Smooth muscle cell (in vitro differentiated cells): Measurements from ENCODE around the gene HPN. TPM values are rescaled to one million over a fixed set of nuclear protein-coding genes. Genes with fewer than 3 reads are reported as not detected.
"Not testable (repeated sequence)": the region's sequence is repeated elsewhere in the genome, so short reads cannot be mapped to it uniquely, and the experiment has no call there.

Experiments used
- DNase-seq: peaks from one replicate; lab custom pipeline; 2025; ENCODE audit not compliant: unreplicated experiment; lab: John Stamatoyannopoulos, UW
- H2AFZ ChIP-seq: fragments of 200-600 bp; sonication (generic); 2 replicates; pipeline ENCODE4 v1.6.0; 2016; ENCODE audit warnings: antibody characterized with exemption, low read depth, mild to moderate bottlenecking
- H3F3A ChIP-seq: fragments of 200-600 bp; sonication (generic); 2 replicates; pipeline ENCODE4 v1.6.0; 2017; ENCODE audit warnings: antibody characterized with exemption, low read depth
- H3K27ac ChIP-seq: fragments of 200-600 bp; sonication (generic); 2 replicates; pipeline ENCODE4 v1.5.1; 2016; ENCODE audit warnings: low read depth, mild to moderate bottlenecking
- H3K27me3 ChIP-seq: fragments of 200-600 bp; sonication (generic); 2 replicates; pipeline ENCODE4 v1.6.1; 2016; ENCODE audit warnings: low read depth, mild to moderate bottlenecking
- H3K36me3 ChIP-seq: fragments of 200-600 bp; sonication (generic); 2 replicates; pipeline ENCODE4 v1.5.1; 2016; ENCODE audit warnings: low read depth
- H3K4me1 ChIP-seq: fragments of 200-600 bp; sonication (generic); 2 replicates; pipeline ENCODE4 v1.5.1; 2016; ENCODE audit warnings: low read depth
- H3K4me2 ChIP-seq: fragments of 200-600 bp; sonication (generic); 2 replicates; pipeline ENCODE4 v1.6.0; 2016; ENCODE audit warnings: mild to moderate bottlenecking
- H3K4me3 ChIP-seq: fragments of 200-600 bp; sonication (generic); 2 replicates; pipeline ENCODE4 v1.5.1; 2016; ENCODE audit warnings: mild to moderate bottlenecking
- H3K79me2 ChIP-seq: fragments of 200-600 bp; sonication (generic); 2 replicates; pipeline ENCODE4 v1.6.0; 2016; ENCODE audit warnings: low read depth, mild to moderate bottlenecking
- H3K9ac ChIP-seq: fragments of 200-600 bp; sonication (generic); 2 replicates; pipeline ENCODE4 v1.6.0; 2016; ENCODE audit warnings: low read depth
- H3K9me3 ChIP-seq: fragments of 200-600 bp; sonication (generic); replicated peaks from 2 replicates; pipeline ENCODE4 v1.5.1; 2016; ENCODE audit warnings: low read depth
- H4K20me1 ChIP-seq: fragments of 200-600 bp; sonication (generic); 2 replicates; pipeline ENCODE4 v1.6.0; 2016; ENCODE audit warnings: low read depth
- WGBS: methylation state at CpG from one replicate; pipeline ENCODE4 v1.1.7; 2016; ENCODE audit warnings: low lambda C conversion rate; 5-methylcytosine and 5-hydroxymethylcytosine counted together
- polyA plus RNA-seq: library from polyadenylated mRNA; unstranded; fragments of >200 nt; fragmentation: Nextera tagmentation; extraction: Ambion mirVana; gene quantifications from 2 replicates; pipeline ENCODE4 v1.2.1, GENCODE V29; 2016
- total RNA-seq: library from RNA; depleted of rRNA; stranded (reverse); fragments of >200 nt; gene quantifications from 2 replicates; pipeline ENCODE4 v1.2.3, GENCODE V29; 2014
- TF ChIP-seq, protein P1 (sequence below): fragments of 200-600 bp; sonication (generic); IDR thresholded peaks from 2 replicates; pipeline ENCODE4 v1.5.1; 2017; ENCODE audit warnings: borderline replicate concordance, mild to moderate bottlenecking, antibody characterized with exemption; ENCODE audit not compliant: insufficient read depth, poor library complexity, severe bottlenecking

Gene HPN
- total and polyA plus RNA-seq, 2 experiments from 2014 or later = 1.3 to 4.1 TPM

DNA sequence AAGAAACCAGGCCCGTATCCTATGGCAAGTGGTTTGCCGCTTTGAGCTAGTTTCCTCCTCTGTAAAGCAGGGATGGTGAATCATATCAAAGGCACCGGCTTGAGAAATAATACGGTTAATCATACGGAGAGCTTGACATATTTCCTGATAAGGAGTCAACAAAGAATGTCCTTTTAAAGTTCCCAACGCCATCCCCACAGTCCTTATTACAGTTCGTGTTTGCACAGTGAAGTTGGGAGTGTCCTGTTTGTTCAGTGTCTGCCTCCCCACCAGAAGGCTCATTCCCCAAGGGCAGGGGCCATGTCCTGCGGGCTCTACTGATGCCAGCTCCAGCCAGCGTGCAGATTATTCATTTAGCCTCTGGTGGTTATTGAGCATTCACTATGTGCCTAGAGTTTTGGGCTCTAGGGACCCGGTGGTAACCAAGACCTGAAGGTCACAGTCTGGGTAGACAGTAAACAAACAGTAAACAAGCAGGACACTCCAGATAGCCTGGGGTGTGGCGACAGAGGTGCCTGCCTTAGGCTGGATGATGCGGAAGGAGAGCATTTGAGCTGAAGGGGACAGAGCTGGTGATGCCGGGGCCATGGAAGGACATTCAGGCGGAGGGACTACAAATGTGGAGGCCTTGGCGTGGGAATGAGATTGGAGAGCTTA, 35.1 kb upstream of the HPN start:
- DNase-seq = no peak
- no peak overlapping the region for H3K4me2 ChIP-seq
- H3K4me3 ChIP-seq = no peak overlapping the region
- 76% methylated on average over 15 of the region's 15 CpGs for WGBS
- H3K79me2 ChIP-seq = peaks cover 55% of the 10 kb centered on the region
- peak overlapping the region; percentile 1 for H3K27ac ChIP-seq
- H4K20me1 ChIP-seq = peaks cover 84% of the 10 kb centered on the region
- H3K9ac ChIP-seq = no peak overlapping the region
- H3F3A ChIP-seq = no peaks in the 10 kb centered on the region
- H3K4me1 ChIP-seq = peaks cover 7% of the 10 kb centered on the region
- H3K36me3 ChIP-seq = no peaks in the 10 kb centered on the region
- no peaks in the 10 kb centered on the region for H3K9me3 ChIP-seq
- H2AFZ ChIP-seq = no peak overlapping the region
- TF ChIP-seq, protein P1, sequence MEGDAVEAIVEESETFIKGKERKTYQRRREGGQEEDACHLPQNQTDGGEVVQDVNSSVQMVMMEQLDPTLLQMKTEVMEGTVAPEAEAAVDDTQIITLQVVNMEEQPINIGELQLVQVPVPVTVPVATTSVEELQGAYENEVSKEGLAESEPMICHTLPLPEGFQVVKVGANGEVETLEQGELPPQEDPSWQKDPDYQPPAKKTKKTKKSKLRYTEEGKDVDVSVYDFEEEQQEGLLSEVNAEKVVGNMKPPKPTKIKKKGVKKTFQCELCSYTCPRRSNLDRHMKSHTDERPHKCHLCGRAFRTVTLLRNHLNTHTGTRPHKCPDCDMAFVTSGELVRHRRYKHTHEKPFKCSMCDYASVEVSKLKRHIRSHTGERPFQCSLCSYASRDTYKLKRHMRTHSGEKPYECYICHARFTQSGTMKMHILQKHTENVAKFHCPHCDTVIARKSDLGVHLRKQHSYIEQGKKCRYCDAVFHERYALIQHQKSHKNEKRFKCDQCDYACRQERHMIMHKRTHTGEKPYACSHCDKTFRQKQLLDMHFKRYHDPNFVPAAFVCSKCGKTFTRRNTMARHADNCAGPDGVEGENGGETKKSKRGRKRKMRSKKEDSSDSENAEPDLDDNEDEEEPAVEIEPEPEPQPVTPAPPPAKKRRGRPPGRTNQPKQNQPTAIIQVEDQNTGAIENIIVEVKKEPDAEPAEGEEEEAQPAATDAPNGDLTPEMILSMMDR = no peak
- H3K27me3 ChIP-seq = no peaks in the 10 kb centered on the region

DNA sequence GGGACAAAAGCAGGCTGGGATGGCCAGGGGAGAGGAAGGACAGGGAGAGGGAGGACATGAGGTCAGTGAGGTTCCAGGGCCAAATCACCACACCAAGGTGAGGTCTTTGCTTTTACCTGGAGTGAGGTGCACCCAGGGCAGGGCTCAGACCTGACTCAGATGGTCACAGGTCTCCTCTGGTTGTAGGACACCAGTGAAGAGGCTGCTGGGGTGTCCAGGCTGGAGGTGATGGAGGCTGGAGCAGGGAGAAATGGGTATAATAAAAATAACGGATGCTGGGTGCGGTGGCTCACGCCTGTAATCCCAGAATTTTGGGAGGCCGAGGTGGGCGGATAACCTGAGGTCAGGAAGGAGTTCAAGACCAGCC, 34.5 kb upstream of the HPN start:
- DNase-seq = no peak
- no peak overlapping the region for H3K4me3 ChIP-seq
- H3K36me3 ChIP-seq = no peaks in the 10 kb centered on the region
- H3K9ac ChIP-seq = no peak overlapping the region
- H3K27ac ChIP-seq = no peak overlapping the region
- no peaks in the 10 kb centered on the region for H3F3A ChIP-seq
- peaks cover 50% of the 10 kb centered on the region for H3K79me2 ChIP-seq
- peaks cover 78% of the 10 kb centered on the region for H4K20me1 ChIP-seq
- H3K4me1 ChIP-seq = peaks cover 2% of the 10 kb centered on the region
- 99% methylated on average over 5 of the region's 5 CpGs for WGBS
- no peaks in the 10 kb centered on the region for H3K27me3 ChIP-seq
- no peak overlapping the region for H2AFZ ChIP-seq
- no peaks in the 10 kb centered on the region for H3K9me3 ChIP-seq
- H3K4me2 ChIP-seq = no peak overlapping the region
- TF ChIP-seq, protein P1 = no peak

DNA sequence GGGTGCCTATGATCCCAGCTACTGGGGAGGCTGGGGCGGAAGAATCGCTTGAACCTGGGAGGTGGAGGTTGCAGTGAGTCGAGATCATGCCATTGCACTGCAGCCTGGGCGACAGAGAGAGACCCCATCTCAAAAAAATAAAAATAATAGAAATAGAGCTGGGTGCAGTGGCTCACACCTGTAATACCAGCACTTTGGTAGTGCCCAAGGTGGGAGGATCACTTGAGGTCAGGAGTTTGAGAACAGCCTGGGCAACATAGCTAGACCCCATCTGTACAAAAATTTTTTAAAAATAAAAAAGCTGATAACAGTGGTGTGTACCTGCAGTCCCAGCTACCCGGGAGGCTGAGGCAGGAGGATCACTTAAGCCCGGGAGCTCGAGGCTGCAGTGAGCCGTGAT, 34.1 kb upstream of the HPN start:
- not testable (repeated sequence) for H3K36me3 ChIP-seq, DNase-seq, H3K4me2 ChIP-seq, H3K9ac ChIP-seq, H3K4me1 ChIP-seq, H3K27ac ChIP-seq, H3K27me3 ChIP-seq, H3K9me3 ChIP-seq, H3K4me3 ChIP-seq, H2AFZ ChIP-seq, H3F3A ChIP-seq
- WGBS = over 99% methylated on average over 8 of the region's 8 CpGs
- Histone ChIP-seq H4K20me1 (peaks cover 74% of the 10 kb centered on the region), H3K79me2 (peaks cover 46% of the 10 kb centered on the region)

DNA sequence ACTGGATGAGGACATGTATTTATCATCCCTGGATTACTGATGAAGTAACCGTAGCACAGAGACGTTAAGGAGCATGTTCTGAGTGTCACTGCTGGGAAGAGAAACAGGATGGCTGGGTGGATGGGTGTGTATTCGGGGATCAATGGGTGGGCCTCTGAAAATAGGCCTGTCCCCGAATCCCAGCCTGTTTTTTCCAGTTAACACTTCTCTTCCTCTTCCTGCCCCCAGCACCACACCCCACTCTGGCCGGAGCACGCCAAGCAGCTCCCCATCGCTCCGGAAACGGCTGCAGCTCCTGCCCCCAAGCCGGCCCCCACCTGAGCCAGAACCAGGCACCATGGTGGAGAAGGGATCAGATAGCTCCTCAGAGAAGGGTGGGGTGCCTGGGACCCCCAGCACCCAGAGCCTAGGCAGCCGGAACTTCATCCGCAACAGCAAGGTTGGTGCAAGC, 32.6 kb upstream of the HPN start:
- H3K79me2 ChIP-seq = peaks cover 37% of the 10 kb centered on the region
- no peak overlapping the region for H3K4me2 ChIP-seq
- H3F3A ChIP-seq = no peaks in the 10 kb centered on the region
- no peak overlapping the region for H3K9ac ChIP-seq
- TF ChIP-seq, protein P1 = no peak
- DNase-seq = no peak
- peaks cover 59% of the 10 kb centered on the region for H4K20me1 ChIP-seq
- no peak overlapping the region for H2AFZ ChIP-seq
- no peak overlapping the region for H3K27ac ChIP-seq
- 95% methylated on average over 10 of the region's 12 CpGs for WGBS
- no peaks in the 10 kb centered on the region for H3K9me3 ChIP-seq
- H3K4me3 ChIP-seq = no peak overlapping the region
- H3K27me3 ChIP-seq = no peaks in the 10 kb centered on the region
- H3K36me3 ChIP-seq = no peaks in the 10 kb centered on the region
- H3K4me1 ChIP-seq = no peaks in the 10 kb centered on the region
